Prostate gland (tissue), 2 donors: ENCODE data around the gene PKN2. TPM values are rescaled to one million over a fixed set of nuclear protein-coding genes. Genes with fewer than 3 reads are reported as not detected.

Experiments used
- DNase-seq: peaks from one replicate; pipeline ENCODE4 v3.0.0-alpha.2; 2019; ENCODE audit warnings: low spot score
- H3K27ac ChIP-seq, 2 donors: fragments of 200-600 bp; sonication (generic); 2 replicates each; pipeline ENCODE4 v1.5.1; 2017 to 2019
- H3K27me3 ChIP-seq: fragments of 200-600 bp; sonication (generic); replicated peaks from 2 replicates; pipeline ENCODE4 v1.5.1; 2019; ENCODE audit not compliant: insufficient read depth
- H3K36me3 ChIP-seq, 2 donors: fragments of 200-600 bp; sonication (generic); 1 replicate in 1 of 2; 2 replicates in 1 of 2; pipeline versions ENCODE4 v1.5.1 to v1.8.1; 2017 to 2019
- H3K4me1 ChIP-seq: fragments of 200-600 bp; sonication (generic); replicated peaks from 2 replicates; pipeline ENCODE4 v1.5.1; 2019
- H3K4me3 ChIP-seq, 2 donors: fragments of 200-600 bp; sonication (generic); 2 replicates each; pipeline ENCODE4 v1.5.1; 2017 to 2019
- H3K9me3 ChIP-seq: fragments of 200-600 bp; sonication (generic); 2 replicates; pipeline ENCODE4 v1.5.1; 2017
- POLR2A ChIP-seq: fragments of 450-650 bp; IDR thresholded peaks from one replicate; pipeline ENCODE4 v1.6.1; 2016; ENCODE audit warnings: antibody characterized with exemption, mild to moderate bottlenecking
- POLR2AphosphoS5 ChIP-seq: sonication (generic); formaldehyde crosslinking; IDR thresholded peaks from one replicate; pipeline ENCODE4 v1.6.1; 2017; ENCODE audit warnings: antibody characterized with exemption
- WGBS: methylation state at CpG from one replicate; pipeline ENCODE4 v1.1.5; 2018; 5-methylcytosine and 5-hydroxymethylcytosine counted together
- intact Hi-C: fragments of 100-400 bp; cut with DNase I; formaldehyde crosslinking; loops from one replicate; pipeline ENCODE4 v1.14.2; 2022
- total RNA-seq, 2 donors: library from RNA; depleted of rRNA; stranded (reverse); fragments of >200 nt; gene quantifications; one replicate each; pipeline ENCODE4 v1.1.0, GENCODE V29; 2016
- TF ChIP-seq, protein P1 (sequence below), 4 experiments: fragments of 200-600 bp in 2 of 4; fragments of 450-650 bp in 2 of 4; sonication (generic) in 2 of 4; IDR thresholded peaks; 1 replicate in 3 of 4; 2 replicates in 1 of 4; pipeline ENCODE4 v1.5.1; 2016 to 2019; ENCODE audit warnings: antibody characterized with exemption in 4 of 4, mild to moderate bottlenecking in 2 of 4, moderate library complexity in 2 of 4

The PKN2 gene
- total RNA-seq, 2 donors from 2014 or later = 35.2 to 36.2 TPM

DNA sequence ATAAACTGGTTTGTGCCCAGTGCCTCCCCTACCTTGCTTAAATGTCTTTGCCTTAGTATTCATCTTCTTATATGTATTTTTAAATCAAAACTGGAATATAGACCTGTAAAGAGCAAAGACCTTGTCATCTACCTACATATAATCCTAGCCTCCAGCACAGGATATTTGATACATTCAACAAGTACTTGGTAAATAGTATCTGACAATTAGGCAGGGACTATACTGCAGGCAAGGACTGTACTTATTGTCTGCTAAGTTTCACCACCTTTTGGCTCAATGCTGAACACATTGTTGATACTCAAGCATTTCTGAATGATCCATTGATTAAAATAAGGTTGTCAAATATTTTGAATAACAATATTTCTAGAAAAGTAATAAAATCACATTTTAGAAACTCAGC is 96.4 kb downstream of the PKN2 start:
- Histone ChIP-seq H3K4me3 (no peak overlapping the region), H3K27ac (no peak overlapping the region), H3K36me3 (no peaks in the 10 kb centered on the region), H3K9me3 (no peaks in the 10 kb centered on the region), H3K4me1 (no peaks in the 10 kb centered on the region), H3K27me3 (no peaks in the 10 kb centered on the region)
- no peak for DNase-seq
- intact Hi-C loops = no loop called here
- TF ChIP-seq POLR2A (no peak), POLR2AphosphoS5 (no peak)
- TF ChIP-seq, protein P1, sequence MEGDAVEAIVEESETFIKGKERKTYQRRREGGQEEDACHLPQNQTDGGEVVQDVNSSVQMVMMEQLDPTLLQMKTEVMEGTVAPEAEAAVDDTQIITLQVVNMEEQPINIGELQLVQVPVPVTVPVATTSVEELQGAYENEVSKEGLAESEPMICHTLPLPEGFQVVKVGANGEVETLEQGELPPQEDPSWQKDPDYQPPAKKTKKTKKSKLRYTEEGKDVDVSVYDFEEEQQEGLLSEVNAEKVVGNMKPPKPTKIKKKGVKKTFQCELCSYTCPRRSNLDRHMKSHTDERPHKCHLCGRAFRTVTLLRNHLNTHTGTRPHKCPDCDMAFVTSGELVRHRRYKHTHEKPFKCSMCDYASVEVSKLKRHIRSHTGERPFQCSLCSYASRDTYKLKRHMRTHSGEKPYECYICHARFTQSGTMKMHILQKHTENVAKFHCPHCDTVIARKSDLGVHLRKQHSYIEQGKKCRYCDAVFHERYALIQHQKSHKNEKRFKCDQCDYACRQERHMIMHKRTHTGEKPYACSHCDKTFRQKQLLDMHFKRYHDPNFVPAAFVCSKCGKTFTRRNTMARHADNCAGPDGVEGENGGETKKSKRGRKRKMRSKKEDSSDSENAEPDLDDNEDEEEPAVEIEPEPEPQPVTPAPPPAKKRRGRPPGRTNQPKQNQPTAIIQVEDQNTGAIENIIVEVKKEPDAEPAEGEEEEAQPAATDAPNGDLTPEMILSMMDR (IDR thresholded peaks at IDR 0.05) = no peak

DNA sequence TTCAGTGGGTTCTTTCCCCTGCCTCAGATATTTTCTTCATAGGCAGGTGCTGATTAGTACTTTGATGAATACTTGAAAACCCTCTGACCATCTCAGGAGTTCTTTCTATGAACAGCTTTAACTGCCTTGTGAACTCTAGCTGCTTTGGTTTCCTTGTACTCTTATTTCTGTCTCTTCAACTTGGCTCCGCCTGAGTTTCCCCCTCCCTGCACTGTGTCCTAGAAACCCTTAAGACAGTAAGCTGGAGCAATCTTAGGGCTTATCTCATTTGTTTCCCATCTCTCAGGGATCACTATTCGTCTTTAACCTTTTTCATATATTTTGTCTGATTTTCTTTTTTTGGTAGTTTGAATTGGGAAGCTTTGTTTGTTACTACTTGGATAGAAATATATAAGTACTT is 99.1 kb downstream of the PKN2 start:
- Histone ChIP-seq H3K27ac (no peak overlapping the region), H3K4me1 (no peaks in the 10 kb centered on the region), H3K4me3 (no peak overlapping the region), H3K9me3 (no peaks in the 10 kb centered on the region), H3K27me3 (no peaks in the 10 kb centered on the region), H3K36me3 (no peaks in the 10 kb centered on the region)
- DNase-seq = no peak
- TF ChIP-seq POLR2AphosphoS5 = no peak
- TF ChIP-seq POLR2A = no peak
- TF ChIP-seq, protein P1 (IDR thresholded peaks at IDR 0.05) = no peak
- WGBS = 99% methylated on average over 2 of the region's 2 CpGs
- intact Hi-C loops = no loop called here

DNA sequence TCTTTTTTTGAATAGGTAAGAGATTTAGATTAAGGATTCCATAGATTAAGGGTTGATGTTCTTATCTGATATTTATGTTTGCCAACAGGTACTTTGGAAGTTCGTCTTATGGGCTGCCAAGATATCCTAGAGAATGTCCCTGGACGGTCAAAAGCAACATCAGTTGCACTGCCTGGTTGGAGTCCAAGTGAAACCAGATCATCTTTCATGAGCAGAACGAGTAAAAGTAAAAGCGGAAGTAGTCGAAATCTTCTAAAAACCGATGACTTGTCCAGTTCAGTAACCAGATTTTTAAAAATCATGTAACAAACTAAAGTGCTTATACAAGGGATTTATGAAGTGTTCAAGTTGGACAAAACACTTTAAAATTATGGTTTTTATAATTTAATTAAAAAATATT is 100.5 kb downstream of the PKN2 start:
- Histone ChIP-seq H3K9me3 (no peaks in the 10 kb centered on the region), H3K4me3 (no peak overlapping the region), H3K27me3 (no peaks in the 10 kb centered on the region), H3K4me1 (no peaks in the 10 kb centered on the region), H3K36me3 (no peaks in the 10 kb centered on the region), H3K27ac (no peak overlapping the region)
- TF ChIP-seq, protein P1 (IDR thresholded peaks at IDR 0.05) = no peak
- TF ChIP-seq POLR2AphosphoS5 = no peak
- no peak for TF ChIP-seq POLR2A
- DNase-seq = no peak
- intact Hi-C loops = no loop called here
- 89% methylated on average over 6 of the region's 6 CpGs for WGBS

DNA sequence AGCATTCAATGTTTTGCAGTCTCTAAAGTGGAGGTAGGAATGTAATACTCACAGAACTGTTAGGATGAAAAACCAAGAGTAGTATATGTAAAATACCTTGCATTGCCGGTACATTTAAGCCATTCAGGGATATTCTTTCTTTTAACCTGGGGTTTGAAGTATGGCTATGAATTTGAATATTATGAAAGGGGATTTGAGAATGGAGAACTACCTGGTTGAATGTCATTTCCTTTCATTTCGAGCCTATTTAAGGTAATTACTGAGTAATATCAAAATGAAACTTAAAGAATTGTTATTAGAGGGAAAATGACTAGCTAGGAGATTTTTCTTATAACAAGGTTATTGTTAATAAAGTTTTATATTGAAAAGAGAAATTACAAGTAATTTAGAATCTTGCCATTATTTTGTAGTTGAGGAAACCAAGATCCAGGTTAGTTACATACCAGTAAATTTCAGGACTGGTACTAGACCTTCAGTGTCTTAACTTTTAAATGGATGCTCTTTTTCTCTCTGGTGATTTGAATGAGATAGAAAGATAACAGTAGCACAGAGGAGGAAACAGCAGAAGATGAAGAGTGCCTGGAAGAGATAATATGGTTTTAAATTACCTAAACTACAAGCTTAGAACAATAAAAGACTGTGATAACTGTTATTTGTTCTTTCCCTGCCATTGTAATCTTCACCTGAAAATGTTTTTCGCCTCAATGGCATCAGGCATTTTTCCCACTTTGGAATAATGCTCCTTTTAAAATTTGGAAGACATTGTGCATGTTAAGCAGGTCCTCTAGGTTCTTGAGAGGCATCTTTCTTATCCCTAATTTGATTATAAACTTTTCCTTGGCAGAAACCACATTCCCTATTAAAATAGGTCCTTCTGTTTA is 103.2 kb downstream of the PKN2 start:
- TF ChIP-seq, protein P1 (IDR thresholded peaks at IDR 0.05) = no peak
- no peak for TF ChIP-seq POLR2AphosphoS5
- TF ChIP-seq POLR2A = no peak
- 81% methylated on average over 3 of the region's 3 CpGs for WGBS
- H3K36me3 ChIP-seq = no peaks in the 10 kb centered on the region
- H3K4me3 ChIP-seq = no peak overlapping the region
- H3K9me3 ChIP-seq = no peaks in the 10 kb centered on the region
- no peaks in the 10 kb centered on the region for H3K4me1 ChIP-seq
- DNase-seq = no peak
- H3K27me3 ChIP-seq = no peaks in the 10 kb centered on the region
- intact Hi-C loops = no loop called here
- no peak overlapping the region for H3K27ac ChIP-seq

DNA sequence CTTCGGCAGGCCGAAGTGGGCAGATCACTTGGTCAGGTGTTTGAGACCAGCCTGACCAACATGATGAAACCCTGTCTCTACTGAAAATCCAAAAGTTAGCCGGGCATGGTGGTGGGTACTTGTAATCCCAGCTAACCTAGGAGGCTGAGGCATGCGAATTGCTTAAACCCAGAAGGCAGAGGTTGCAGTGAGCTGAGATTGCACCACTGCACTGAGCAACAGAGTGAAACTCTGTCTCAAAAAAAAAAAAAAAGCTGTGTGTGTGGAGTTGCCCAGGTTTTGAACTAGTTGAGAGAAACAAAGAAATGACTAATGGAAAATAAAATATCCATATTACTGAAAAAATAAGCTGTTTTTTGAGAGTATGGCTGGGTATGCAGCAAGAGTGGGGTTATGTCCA is 107.1 kb downstream of the PKN2 start:
- H3K27me3 ChIP-seq = no peaks in the 10 kb centered on the region
- no peaks in the 10 kb centered on the region for H3K4me1 ChIP-seq
- no peak for DNase-seq
- no peaks in the 10 kb centered on the region for H3K36me3 ChIP-seq
- TF ChIP-seq POLR2AphosphoS5 (no peak), POLR2A (no peak)
- TF ChIP-seq, protein P1 (IDR thresholded peaks at IDR 0.05) = no peak
- no peaks in the 10 kb centered on the region for H3K9me3 ChIP-seq
- no peak overlapping the region for H3K4me3 ChIP-seq
- intact Hi-C loops = loop anchor here (10.0 kb wide), 1 partner anchor 94 kb away; no protein-coding TSS in a partner anchor
- 100% methylated on average over 4 of the region's 4 CpGs for WGBS
- no peak overlapping the region for H3K27ac ChIP-seq
